Esophagus muscularis mucosa (tissue), 4 donors: Measurements from ENCODE around the gene POLR2M. TPM values are rescaled to one million over a fixed set of nuclear protein-coding genes. Genes with fewer than 3 reads are reported as not detected.

Source experiments
- DNase-seq: peaks from one replicate; pipeline ENCODE4 v3.0.0-alpha.2; 2017; ENCODE audit errors: extremely low spot score
- H3K27ac ChIP-seq, 4 donors: fragments of 200-600 bp; sonication (generic); replicated peaks in 1 of 4; 1 replicate in 3 of 4; 2 replicates in 1 of 4; pipeline ENCODE4 v1.5.1; 2016 to 2019; ENCODE audit warnings: mild to moderate bottlenecking in 1 of 4
- H3K27me3 ChIP-seq, 4 donors: fragments of 200-600 bp; sonication (generic); one replicate each; pipeline versions ENCODE4 v1.5.1 to v1.6.0; 2016 to 2019
- H3K36me3 ChIP-seq, 4 donors: fragments of 200-600 bp; sonication (generic); one replicate each; pipeline ENCODE4 v1.5.1; 2016 to 2019
- H3K4me1 ChIP-seq, 4 donors: fragments of 200-600 bp; sonication (generic); one replicate each; pipeline ENCODE4 v1.5.1; 2016 to 2019
- H3K4me3 ChIP-seq, 4 donors: fragments of 200-600 bp; sonication (generic); 1 replicate in 2 of 4; 2 replicates in 2 of 4; pipeline ENCODE4 v1.5.1; 2016 to 2019; ENCODE audit warnings: mild to moderate bottlenecking in 4 of 4, moderate library complexity in 1 of 4
- H3K9me3 ChIP-seq, 4 donors: fragments of 200-600 bp; sonication (generic); 1 replicate in 3 of 4; 2 replicates in 1 of 4; pipeline ENCODE4 v1.5.1; 2016 to 2019
- EP300 ChIP-seq: sonication (generic); formaldehyde crosslinking; IDR thresholded peaks from one replicate; pipeline ENCODE4 v1.6.1; 2017; ENCODE audit warnings: antibody characterized with exemption
- POLR2A ChIP-seq: fragments of 450-650 bp; IDR thresholded peaks from one replicate; pipeline ENCODE4 v1.6.1; 2017; ENCODE audit warnings: antibody characterized with exemption, moderate library complexity, mild to moderate bottlenecking, low read depth
- POLR2AphosphoS5 ChIP-seq, 2 donors: sonication (generic); formaldehyde crosslinking; IDR thresholded peaks; one replicate each; pipeline ENCODE4 v1.6.1; 2017; ENCODE audit warnings: antibody characterized with exemption in 2 of 2
- WGBS: methylation state at CpG from one replicate; pipeline ENCODE4 v1.1.5; 2018; 5-methylcytosine and 5-hydroxymethylcytosine counted together
- intact Hi-C: fragments of 100-400 bp; cut with DNase I; formaldehyde crosslinking; loops from one replicate; pipeline ENCODE4 v1.15.1; 2023
- total RNA-seq, 4 donors: library from RNA; depleted of rRNA; stranded (reverse); fragments of >200 nt; gene quantifications; one replicate each; pipeline versions ENCODE4 v1.1.0 to v1.2.1, GENCODE V29; 2016
- TF ChIP-seq, protein P1 (sequence below), 3 experiments: fragments of 200-600 bp in 2 of 3; fragments of 450-650 bp in 1 of 3; sonication (generic) in 2 of 3; IDR thresholded peaks; one replicate each; pipeline ENCODE4 v1.5.1; 2017 to 2019; ENCODE audit warnings: antibody characterized with exemption in 3 of 3, mild to moderate bottlenecking in 2 of 3, moderate library complexity in 1 of 3

The POLR2M gene
- total RNA-seq, 4 donors from 2014 or later = 133 to 799 (median 379) TPM

DNA sequence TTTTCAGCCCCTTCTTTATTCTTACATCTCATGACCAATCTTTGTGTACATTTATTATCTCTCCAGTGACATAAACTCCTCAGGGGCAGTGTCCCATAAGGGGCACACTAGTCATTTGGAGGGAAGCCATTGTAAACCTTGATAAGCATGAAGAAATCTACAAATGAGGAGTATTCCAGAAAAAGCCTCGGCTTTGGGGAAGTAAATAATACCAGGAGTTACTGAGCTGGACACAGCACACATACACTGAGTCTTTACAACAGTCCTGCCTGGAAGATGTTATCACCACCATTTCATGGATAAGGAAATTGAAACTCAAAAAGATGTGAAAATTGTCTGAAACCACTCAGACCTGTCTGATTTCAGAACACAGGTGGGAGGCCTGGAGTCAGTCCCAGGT lies 15.4 kb upstream of the POLR2M start:
- Histone ChIP-seq H3K27me3 (no peaks in the 10 kb centered on the region), H3K4me1 (peaks cover 16 to 36% (median 23%) of the 10 kb centered on the region in 4 donors), H3K4me3 (no peak overlapping the region), H3K36me3 (peaks cover 0 to 10% (median 4%) of the 10 kb centered on the region in 4 donors), H3K9me3 (no peaks in the 10 kb centered on the region), H3K27ac (peak overlapping the region in 1 of 4 donors; percentile 27)
- no peak for DNase-seq
- intact Hi-C loops = no loop called here
- 53% methylated on average over 1 of the region's 1 CpG for WGBS
- TF ChIP-seq POLR2A = no peak
- no peak for TF ChIP-seq POLR2AphosphoS5 (IDR thresholded peaks at IDR 0.05)
- no peak for TF ChIP-seq EP300
- TF ChIP-seq, protein P1, sequence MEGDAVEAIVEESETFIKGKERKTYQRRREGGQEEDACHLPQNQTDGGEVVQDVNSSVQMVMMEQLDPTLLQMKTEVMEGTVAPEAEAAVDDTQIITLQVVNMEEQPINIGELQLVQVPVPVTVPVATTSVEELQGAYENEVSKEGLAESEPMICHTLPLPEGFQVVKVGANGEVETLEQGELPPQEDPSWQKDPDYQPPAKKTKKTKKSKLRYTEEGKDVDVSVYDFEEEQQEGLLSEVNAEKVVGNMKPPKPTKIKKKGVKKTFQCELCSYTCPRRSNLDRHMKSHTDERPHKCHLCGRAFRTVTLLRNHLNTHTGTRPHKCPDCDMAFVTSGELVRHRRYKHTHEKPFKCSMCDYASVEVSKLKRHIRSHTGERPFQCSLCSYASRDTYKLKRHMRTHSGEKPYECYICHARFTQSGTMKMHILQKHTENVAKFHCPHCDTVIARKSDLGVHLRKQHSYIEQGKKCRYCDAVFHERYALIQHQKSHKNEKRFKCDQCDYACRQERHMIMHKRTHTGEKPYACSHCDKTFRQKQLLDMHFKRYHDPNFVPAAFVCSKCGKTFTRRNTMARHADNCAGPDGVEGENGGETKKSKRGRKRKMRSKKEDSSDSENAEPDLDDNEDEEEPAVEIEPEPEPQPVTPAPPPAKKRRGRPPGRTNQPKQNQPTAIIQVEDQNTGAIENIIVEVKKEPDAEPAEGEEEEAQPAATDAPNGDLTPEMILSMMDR (IDR thresholded peaks at IDR 0.05) = no peak

DNA sequence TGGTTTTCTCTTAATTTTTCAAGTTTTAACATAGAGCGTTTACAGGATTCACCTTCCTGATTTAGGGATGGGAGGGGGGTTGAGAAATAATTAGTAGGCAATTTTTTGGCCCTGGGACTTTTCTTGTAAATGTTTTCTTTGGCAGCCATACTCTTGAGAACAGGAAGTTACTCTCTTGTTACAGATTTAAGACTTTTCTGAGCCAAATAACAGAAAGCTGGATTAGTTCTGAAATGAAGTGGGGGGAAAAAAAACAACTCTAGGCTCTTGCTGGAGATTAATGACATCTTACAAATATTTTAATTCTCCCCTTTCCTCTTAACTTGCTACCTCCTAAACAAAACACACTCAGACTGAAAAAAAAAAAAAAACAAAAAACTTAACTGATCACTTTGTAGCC lies 13.8 kb upstream of the POLR2M start:
- H3K9me3 ChIP-seq = no peaks in the 10 kb centered on the region
- no peaks in the 10 kb centered on the region for H3K27me3 ChIP-seq
- 48% methylated on average over 1 of the region's 1 CpG for WGBS
- H3K27ac ChIP-seq = no peak overlapping the region
- TF ChIP-seq, protein P1 (IDR thresholded peaks at IDR 0.05) = no peak
- H3K36me3 ChIP-seq = peaks cover 0 to 10% (median 4%) of the 10 kb centered on the region in 4 donors
- intact Hi-C loops = no loop called here
- peaks cover 12 to 32% (median 20%) of the 10 kb centered on the region in 4 donors for H3K4me1 ChIP-seq
- no peak for DNase-seq
- H3K4me3 ChIP-seq = no peak overlapping the region

DNA sequence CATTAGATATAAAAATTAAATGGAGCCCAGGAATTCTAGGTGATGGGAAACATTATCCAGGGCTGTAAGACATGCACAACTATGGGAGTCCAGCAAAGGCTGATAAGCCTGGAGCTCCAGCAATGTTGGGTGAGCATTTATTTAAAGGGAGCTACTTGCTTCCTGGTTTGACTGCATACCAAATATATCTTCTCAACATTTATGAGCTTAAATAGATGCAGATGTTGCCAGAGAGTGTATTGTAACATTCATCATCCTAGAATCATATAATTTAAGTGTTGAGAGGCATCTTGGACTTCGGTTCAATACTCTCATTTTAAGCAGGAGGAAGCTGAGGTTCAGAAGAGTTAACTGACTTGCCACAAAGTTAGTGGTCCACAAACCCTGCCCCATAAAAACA lies 12.2 kb upstream of the POLR2M start:
- no peaks in the 10 kb centered on the region for H3K9me3 ChIP-seq
- no peak overlapping the region for H3K4me3 ChIP-seq
- no peak overlapping the region for H3K27ac ChIP-seq
- TF ChIP-seq EP300 (no peak), POLR2A (no peak), POLR2AphosphoS5 (IDR thresholded peaks at IDR 0.05) (no peak)
- TF ChIP-seq, protein P1 (IDR thresholded peaks at IDR 0.05) = no peak
- H3K4me1 ChIP-seq = peaks cover 12 to 32% (median 20%) of the 10 kb centered on the region in 4 donors
- DNase-seq = no peak
- no peaks in the 10 kb centered on the region for H3K27me3 ChIP-seq
- H3K36me3 ChIP-seq = peaks cover 0 to 10% (median 4%) of the 10 kb centered on the region in 4 donors
- 71% methylated on average over 1 of the region's 1 CpG for WGBS
- intact Hi-C loops = no loop called here

DNA sequence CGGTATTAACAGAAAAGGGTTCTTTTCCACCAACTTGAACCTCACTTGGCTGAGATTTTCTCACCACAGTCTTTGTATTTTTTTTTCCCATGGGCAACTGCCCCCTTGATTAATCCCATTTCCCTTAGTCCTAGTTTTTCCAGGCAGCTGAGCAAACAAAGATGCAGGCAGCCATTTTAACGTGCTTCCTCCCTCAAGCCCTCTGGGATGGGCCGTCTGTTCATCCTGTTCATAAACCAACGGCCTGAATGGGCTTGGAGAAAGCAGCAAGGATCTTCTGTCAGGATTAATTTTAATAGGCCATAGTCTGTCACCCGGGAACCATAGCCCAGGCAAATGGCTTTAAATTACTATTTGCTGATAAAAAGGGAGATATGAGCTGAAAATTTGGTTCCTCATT lies 10.4 kb upstream of the POLR2M start:
- intact Hi-C loops = no loop called here
- H3K27ac ChIP-seq = no peak overlapping the region
- H3K4me3 ChIP-seq = no peak overlapping the region
- peaks cover 12 to 25% (median 17%) of the 10 kb centered on the region in 4 donors for H3K4me1 ChIP-seq
- no peak for TF ChIP-seq POLR2A
- H3K36me3 ChIP-seq = no peaks in the 10 kb centered on the region
- no peak for DNase-seq
- 80% methylated on average over 5 of the region's 5 CpGs for WGBS
- H3K9me3 ChIP-seq = no peaks in the 10 kb centered on the region
- no peaks in the 10 kb centered on the region for H3K27me3 ChIP-seq

DNA sequence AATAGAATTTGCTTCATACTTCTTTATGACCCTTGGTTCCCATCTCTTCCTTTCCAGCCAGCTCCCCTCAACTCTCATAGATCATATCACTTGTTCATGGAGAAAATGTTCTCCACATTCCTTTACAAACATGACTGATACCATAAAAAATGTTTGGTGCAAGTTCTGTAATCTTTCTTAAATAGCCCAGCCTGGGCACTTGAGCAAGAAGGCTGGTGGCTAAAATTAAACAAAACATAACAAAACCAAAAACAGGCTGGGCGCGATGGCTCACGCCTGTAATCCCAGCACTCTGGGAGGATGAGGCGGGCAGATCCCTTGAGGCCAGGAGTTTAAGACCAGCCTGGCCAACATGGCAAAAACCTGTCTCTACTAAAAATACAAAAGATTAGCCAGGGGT lies 8.9 kb upstream of the POLR2M start:
- Histone ChIP-seq H3K4me1 (peaks cover 4 to 11% (median 8%) of the 10 kb centered on the region in 4 donors), H3K27me3 (no peaks in the 10 kb centered on the region), H3K27ac (no peak overlapping the region), H3K36me3 (no peaks in the 10 kb centered on the region), H3K9me3 (no peaks in the 10 kb centered on the region), H3K4me3 (no peak overlapping the region)
- intact Hi-C loops = no loop called here
- WGBS = 93% methylated on average over 4 of the region's 4 CpGs
- no peak for DNase-seq
- TF ChIP-seq POLR2AphosphoS5 (IDR thresholded peaks at IDR 0.05) (no peak), EP300 (no peak), POLR2A (no peak)
- TF ChIP-seq, protein P1 (IDR thresholded peaks at IDR 0.05) = no peak
